ENCODE results near the gene PSG5.
"Not testable (repeated sequence)": the region's sequence is repeated elsewhere in the genome, so short reads cannot be mapped to it uniquely, and the experiment has no call there.

Gene PSG5

GRCh38 chr19:43126720-43127119 lies 59.6 kb downstream of the PSG5 start:
- no peak overlapping the region for H3K27ac ChIP-seq
- TF ChIP-seq, protein P1, sequence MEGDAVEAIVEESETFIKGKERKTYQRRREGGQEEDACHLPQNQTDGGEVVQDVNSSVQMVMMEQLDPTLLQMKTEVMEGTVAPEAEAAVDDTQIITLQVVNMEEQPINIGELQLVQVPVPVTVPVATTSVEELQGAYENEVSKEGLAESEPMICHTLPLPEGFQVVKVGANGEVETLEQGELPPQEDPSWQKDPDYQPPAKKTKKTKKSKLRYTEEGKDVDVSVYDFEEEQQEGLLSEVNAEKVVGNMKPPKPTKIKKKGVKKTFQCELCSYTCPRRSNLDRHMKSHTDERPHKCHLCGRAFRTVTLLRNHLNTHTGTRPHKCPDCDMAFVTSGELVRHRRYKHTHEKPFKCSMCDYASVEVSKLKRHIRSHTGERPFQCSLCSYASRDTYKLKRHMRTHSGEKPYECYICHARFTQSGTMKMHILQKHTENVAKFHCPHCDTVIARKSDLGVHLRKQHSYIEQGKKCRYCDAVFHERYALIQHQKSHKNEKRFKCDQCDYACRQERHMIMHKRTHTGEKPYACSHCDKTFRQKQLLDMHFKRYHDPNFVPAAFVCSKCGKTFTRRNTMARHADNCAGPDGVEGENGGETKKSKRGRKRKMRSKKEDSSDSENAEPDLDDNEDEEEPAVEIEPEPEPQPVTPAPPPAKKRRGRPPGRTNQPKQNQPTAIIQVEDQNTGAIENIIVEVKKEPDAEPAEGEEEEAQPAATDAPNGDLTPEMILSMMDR (conservative IDR thresholded peaks at IDR 0.05) = no peak
- no peak for TF ChIP-seq ZFX (IDR thresholded peaks at IDR 0.05)

DNA sequence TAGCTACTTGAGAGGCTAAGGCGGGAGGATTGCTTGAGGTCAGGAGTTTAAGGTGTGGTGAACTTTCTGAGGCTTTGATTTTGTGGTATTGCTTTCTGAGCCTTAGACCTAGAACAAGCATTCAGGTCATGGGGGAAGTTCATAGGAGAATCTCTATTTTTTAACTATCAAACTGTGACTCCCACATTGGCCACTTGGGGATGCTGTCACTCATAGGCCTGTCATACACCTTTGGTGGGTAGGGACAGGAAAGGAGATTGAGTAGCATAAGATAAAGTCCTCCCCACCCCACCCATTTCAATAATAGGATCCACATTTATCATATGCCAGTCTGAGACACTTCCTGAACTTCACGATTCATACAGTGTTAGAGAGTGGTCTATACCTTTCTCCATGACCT lies 62.0 kb downstream of the PSG5 start:
- TF ChIP-seq ZFX (IDR thresholded peaks at IDR 0.05) = no peak
- TF ChIP-seq, protein P1 (conservative IDR thresholded peaks at IDR 0.05) = peak; percentile 8; the same call in 1 of the 2 replicates
- no peak overlapping the region for H3K27ac ChIP-seq

GRCh38 chr19:43120433-43121026 lies 65.8 kb downstream of the PSG5 start:
- H3K27ac ChIP-seq = not testable (repeated sequence)

DNA sequence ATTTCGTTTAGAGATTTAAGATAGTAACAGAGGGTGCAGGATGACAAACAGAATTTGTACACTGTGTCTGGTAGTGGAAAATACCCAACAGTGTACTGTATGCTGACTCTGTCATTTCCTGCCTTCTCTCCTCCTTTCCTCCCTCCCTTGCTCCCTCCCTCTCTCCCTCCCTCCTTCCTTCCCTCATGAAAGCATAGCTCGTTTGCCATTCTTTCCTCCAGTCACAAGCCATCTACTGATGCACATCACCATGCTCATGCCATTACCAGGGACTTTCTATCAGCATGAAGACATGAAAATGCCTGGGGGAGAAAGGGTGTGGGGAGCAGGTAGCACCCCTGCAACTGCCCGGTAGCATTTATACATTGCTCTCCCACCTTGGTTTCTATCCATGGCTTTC lies 66.8 kb downstream of the PSG5 start:
- not testable (repeated sequence) for H3K27ac ChIP-seq
